ENCODE results near the gene SLC12A7.

Gene SLC12A7

GRCh38 chr5:1016476-1016875 is 95.4 kb downstream of the SLC12A7 start:
- Histone ChIP-seq H2BK5ac (ENCODE audit: low read depth, low read length, poor library complexity) (no peak overlapping the region), H3K36me3 (ENCODE audit: control insufficient read depth in 1 of 2, insufficient read depth in 2 of 2, low read length in 2 of 2) (no peaks in the 10 kb centered on the region), H3K27ac (ENCODE audit: low read depth, low read length) (no peak overlapping the region), H3K4me1 (ENCODE audit: control insufficient read depth in 1 of 2, insufficient read depth in 2 of 2, low read length in 2 of 2) (no peaks in the 10 kb centered on the region), H3K79me2 (ENCODE audit: control insufficient read depth, insufficient read depth, low read length, poor library complexity) (no peaks in the 10 kb centered on the region), H3K79me1 (ENCODE audit: low read length) (no peaks in the 10 kb centered on the region), H3K27me3 (ENCODE audit: insufficient read depth, low read length) (no peaks in the 10 kb centered on the region), H3K4me3 (ENCODE audit: low read depth, low read length) (no peak overlapping the region), H2BK120ac (ENCODE audit: insufficient read depth, low read length, poor library complexity) (no peak overlapping the region), H4K8ac (ENCODE audit: low read depth, low read length) (no peak overlapping the region), H2AFZ (ENCODE audit: insufficient read depth, low read length, poor library complexity) (no peak overlapping the region), H3K18ac (ENCODE audit: low read length) (no peak overlapping the region), H3K23ac (ENCODE audit: low read length) (no peak overlapping the region), H3K4me2 (ENCODE audit: low read length) (no peak overlapping the region), H3K9ac (ENCODE audit: low read length) (no peak overlapping the region), H4K12ac (ENCODE audit: low read depth, low read length) (no peak overlapping the region), H4K91ac (ENCODE audit: low read depth, low read length) (no peak overlapping the region), H3K9me3 (ENCODE audit: insufficient read depth, low read depth, low read length) (no peaks in the 10 kb centered on the region), H2BK12ac (ENCODE audit: low read length) (no peak overlapping the region), H3K4ac (ENCODE audit: low read depth, low read length) (no peak overlapping the region), H3K14ac (ENCODE audit: low read length) (no peak overlapping the region), H2AK5ac (ENCODE audit: low read length) (no peak overlapping the region)
- WGBS (ENCODE audit: extremely low coverage, insufficient coverage, insufficient read length), result no CpG with 5 or more reads among the region's 16 CpGs
- no peak for DNase-seq

GRCh38 chr5:1016036-1016435 is 95.8 kb downstream of the SLC12A7 start:
- Histone ChIP-seq H2AFZ (ENCODE audit: insufficient read depth, low read length, poor library complexity) (no peak overlapping the region), H4K12ac (ENCODE audit: low read depth, low read length) (no peak overlapping the region), H2BK120ac (ENCODE audit: insufficient read depth, low read length, poor library complexity) (no peak overlapping the region), H3K9ac (ENCODE audit: low read length) (no peak overlapping the region), H4K91ac (ENCODE audit: low read depth, low read length) (no peak overlapping the region), H2AK5ac (ENCODE audit: low read length) (no peak overlapping the region), H3K23ac (ENCODE audit: low read length) (no peak overlapping the region), H2BK5ac (ENCODE audit: low read depth, low read length, poor library complexity) (no peak overlapping the region), H3K14ac (ENCODE audit: low read length) (no peak overlapping the region), H3K18ac (ENCODE audit: low read length) (no peak overlapping the region), H3K4me1 (ENCODE audit: control insufficient read depth in 1 of 2, insufficient read depth in 2 of 2, low read length in 2 of 2) (no peaks in the 10 kb centered on the region), H3K36me3 (ENCODE audit: control insufficient read depth in 1 of 2, insufficient read depth in 2 of 2, low read length in 2 of 2) (no peaks in the 10 kb centered on the region), H3K27ac (ENCODE audit: low read depth, low read length) (no peak overlapping the region), H3K4ac (ENCODE audit: low read depth, low read length) (no peak overlapping the region), H3K9me3 (ENCODE audit: insufficient read depth, low read depth, low read length) (no peaks in the 10 kb centered on the region), H2BK12ac (ENCODE audit: low read length) (no peak overlapping the region), H3K4me2 (ENCODE audit: low read length) (no peak overlapping the region), H4K8ac (ENCODE audit: low read depth, low read length) (no peak overlapping the region), H3K79me2 (ENCODE audit: control insufficient read depth, insufficient read depth, low read length, poor library complexity) (no peaks in the 10 kb centered on the region), H3K4me3 (ENCODE audit: low read depth, low read length) (no peak overlapping the region), H3K79me1 (ENCODE audit: low read length) (no peaks in the 10 kb centered on the region), H3K27me3 (ENCODE audit: insufficient read depth, low read length) (no peaks in the 10 kb centered on the region)
- no CpG with 5 or more reads among the region's 19 CpGs for WGBS (ENCODE audit: extremely low coverage, insufficient coverage, insufficient read length)
- DNase-seq, result no peak

GRCh38 chr5:1015507-1015906 is 96.4 kb downstream of the SLC12A7 start:
- Histone ChIP-seq H3K23ac (ENCODE audit: low read length) (no peak overlapping the region), H2BK5ac (ENCODE audit: low read depth, low read length, poor library complexity) (no peak overlapping the region), H4K8ac (ENCODE audit: low read depth, low read length) (no peak overlapping the region), H2BK12ac (ENCODE audit: low read length) (no peak overlapping the region), H3K4me3 (ENCODE audit: low read depth, low read length) (no peak overlapping the region), H3K9me3 (ENCODE audit: insufficient read depth, low read depth, low read length) (no peaks in the 10 kb centered on the region), H2AFZ (ENCODE audit: insufficient read depth, low read length, poor library complexity) (no peak overlapping the region), H3K14ac (ENCODE audit: low read length) (no peak overlapping the region), H3K79me1 (ENCODE audit: low read length) (no peaks in the 10 kb centered on the region), H3K27me3 (ENCODE audit: insufficient read depth, low read length) (no peaks in the 10 kb centered on the region), H3K4me2 (ENCODE audit: low read length) (no peak overlapping the region), H3K4ac (ENCODE audit: low read depth, low read length) (no peak overlapping the region), H3K79me2 (ENCODE audit: control insufficient read depth, insufficient read depth, low read length, poor library complexity) (no peaks in the 10 kb centered on the region), H4K91ac (ENCODE audit: low read depth, low read length) (no peak overlapping the region), H3K27ac (ENCODE audit: low read depth, low read length) (no peak overlapping the region), H3K36me3 (ENCODE audit: control insufficient read depth in 1 of 2, insufficient read depth in 2 of 2, low read length in 2 of 2) (no peaks in the 10 kb centered on the region), H2AK5ac (ENCODE audit: low read length) (no peak overlapping the region), H3K9ac (ENCODE audit: low read length) (no peak overlapping the region), H3K18ac (ENCODE audit: low read length) (no peak overlapping the region), H2BK120ac (ENCODE audit: insufficient read depth, low read length, poor library complexity) (no peak overlapping the region), H4K12ac (ENCODE audit: low read depth, low read length) (no peak overlapping the region), H3K4me1 (ENCODE audit: control insufficient read depth in 1 of 2, insufficient read depth in 2 of 2, low read length in 2 of 2) (no peaks in the 10 kb centered on the region)
- WGBS (ENCODE audit: extremely low coverage, insufficient coverage, insufficient read length), result no CpG with 5 or more reads among the region's 10 CpGs
- no peak for DNase-seq

- no peak overlapping the region for H2BK5ac ChIP-seq (ENCODE audit: low read depth, low read length, poor library complexity)
- H4K91ac ChIP-seq (ENCODE audit: low read depth, low read length), result no peak overlapping the region
- H3K27me3 ChIP-seq (ENCODE audit: insufficient read depth, low read length), result peaks cover 4% of the 10 kb centered on the region
- no peak overlapping the region for H3K4me2 ChIP-seq (ENCODE audit: low read length)
- H2AFZ ChIP-seq (ENCODE audit: insufficient read depth, low read length, poor library complexity), result no peak overlapping the region
- H3K4ac ChIP-seq (ENCODE audit: low read depth, low read length), result no peak overlapping the region
- H3K23ac ChIP-seq (ENCODE audit: low read length), result no peak overlapping the region
- no peaks in the 10 kb centered on the region for H3K79me2 ChIP-seq (ENCODE audit: control insufficient read depth, insufficient read depth, low read length, poor library complexity)
- H3K18ac ChIP-seq (ENCODE audit: low read length), result no peak overlapping the region
- no peak overlapping the region for H4K8ac ChIP-seq (ENCODE audit: low read depth, low read length)
- no peak overlapping the region for H4K12ac ChIP-seq (ENCODE audit: low read depth, low read length)
- no peak overlapping the region for H2AK5ac ChIP-seq (ENCODE audit: low read length)
- no peak overlapping the region for H3K4me3 ChIP-seq (ENCODE audit: low read depth, low read length)
- H2BK12ac ChIP-seq (ENCODE audit: low read length), result no peak overlapping the region
- no peaks in the 10 kb centered on the region for H3K9me3 ChIP-seq (ENCODE audit: insufficient read depth, low read depth, low read length)
- no peak overlapping the region for H3K27ac ChIP-seq (ENCODE audit: low read depth, low read length)
- H3K14ac ChIP-seq (ENCODE audit: low read length), result no peak overlapping the region
- no peaks in the 10 kb centered on the region for H3K79me1 ChIP-seq (ENCODE audit: low read length)
- H2BK120ac ChIP-seq (ENCODE audit: insufficient read depth, low read length, poor library complexity), result no peak overlapping the region
- no peak for DNase-seq
- H3K4me1 ChIP-seq (ENCODE audit: control insufficient read depth in 1 of 2, insufficient read depth in 2 of 2, low read length in 2 of 2), result peaks cover 0 to 2% of the 10 kb centered on the region in 2 experiments
- no peaks in the 10 kb centered on the region for H3K36me3 ChIP-seq (ENCODE audit: control insufficient read depth in 1 of 2, insufficient read depth in 2 of 2, low read length in 2 of 2)
- no CpG with 5 or more reads among the region's 17 CpGs for WGBS (ENCODE audit: extremely low coverage, insufficient coverage, insufficient read length)
- no peak overlapping the region for H3K9ac ChIP-seq (ENCODE audit: low read length)
Observed at GRCh38 chr5:1014781-1015221, 97.1 kb downstream of the SLC12A7 start.

Data from trophoblast cell (in vitro differentiated cells and primary cell).